Measurements from ENCODE around the gene ARMC9.

DNA sequence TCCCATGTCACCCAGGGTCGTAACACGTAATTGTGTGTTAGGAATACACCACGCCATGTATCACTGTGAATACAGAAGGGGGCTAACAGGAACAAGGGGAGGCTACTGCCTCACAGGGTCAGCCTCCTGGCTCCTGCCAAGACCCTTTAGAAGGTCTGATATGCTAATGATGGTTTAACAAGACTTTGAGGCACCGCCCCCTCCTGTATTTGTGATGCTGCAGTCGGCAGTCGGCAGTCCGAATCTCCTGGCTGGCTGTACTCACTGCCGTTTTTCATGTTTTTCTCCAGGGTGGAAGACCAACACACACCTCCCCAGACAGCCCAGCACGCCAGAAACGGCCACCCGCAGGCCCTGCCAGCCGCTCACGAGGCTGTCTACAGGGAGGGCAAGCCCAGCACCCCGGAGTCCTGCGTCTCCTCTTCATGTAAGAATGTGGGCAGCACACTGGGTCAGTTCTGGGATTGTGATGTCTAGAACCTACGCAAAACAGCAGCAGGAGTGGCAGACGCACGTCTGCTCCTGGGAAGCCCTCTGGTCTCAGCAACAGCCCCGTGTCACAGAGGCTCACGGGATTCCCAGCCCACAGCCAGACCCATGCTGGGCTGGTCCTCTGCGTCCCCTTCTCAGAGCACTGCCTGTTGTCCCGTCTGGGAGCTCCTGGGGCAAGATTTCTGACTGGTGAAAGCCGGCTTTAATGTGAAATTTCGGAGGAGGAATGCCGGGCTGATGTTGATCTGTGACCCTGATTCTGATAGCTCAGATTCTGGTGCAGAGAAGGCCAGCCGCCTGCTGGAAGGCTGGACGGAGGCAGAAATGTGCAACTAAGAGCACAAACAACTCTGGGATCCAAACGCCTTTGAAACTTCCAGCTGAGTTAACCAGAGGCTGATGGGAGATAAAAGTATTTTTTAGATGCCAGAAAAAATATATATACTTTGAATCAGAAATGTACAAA lies 157.4 kb downstream of the ARMC9 start:
- TF ChIP-seq FOSL1 (IDR thresholded peaks at IDR 0.05; ENCODE audit: low read depth), result no peak
- TF ChIP-seq REST (IDR thresholded peaks at IDR 0.05; ENCODE audit: low read depth), result no peak
- no peak for TF ChIP-seq YY1 (IDR thresholded peaks at IDR 0.05; ENCODE audit: extremely low read depth, insufficient replicate concordance, low read depth, low read length)
- no peak for TF ChIP-seq JUND (IDR thresholded peaks at IDR 0.05)
- no peak for TF ChIP-seq EZH2 (IDR thresholded peaks at IDR 0.05)
- TF ChIP-seq MAX (IDR thresholded peaks at IDR 0.05), result no peak
- no peak for TF ChIP-seq CTCF (IDR thresholded peaks at IDR 0.05 in 2 of 3, conservative IDR thresholded peaks at IDR 0.05 in 1 of 3; ENCODE audit: borderline replicate concordance in 1 of 3, insufficient read depth in 1 of 3, low read depth in 2 of 3, low read length in 2 of 3)
- no peak for TF ChIP-seq ZBTB33 (IDR thresholded peaks at IDR 0.05; ENCODE audit: extremely low read depth, insufficient replicate concordance, low read length)
- no peak for TF ChIP-seq POLR2A (IDR thresholded peaks at IDR 0.05; ENCODE audit: borderline replicate concordance, extremely low read depth, insufficient read depth, insufficient read length)
- TF ChIP-seq TCF7L2 (IDR thresholded peaks at IDR 0.05; ENCODE audit: borderline replicate concordance, extremely low read depth, insufficient read depth, insufficient read length), result no peak
- TF ChIP-seq POLR2AphosphoS5 (IDR thresholded peaks at IDR 0.05; ENCODE audit: low read depth, low read length), result no peak
